ENCODE measurements around the gene TXNIP.

The TXNIP gene

GRCh38 chr1:145995964-145996432 lies 381 bp downstream of the TXNIP start:
- Histone ChIP-seq H4K91ac (ENCODE audit: low read depth, low read length) (peak overlapping the region; percentile 74), H3K79me2 (ENCODE audit: control insufficient read depth, insufficient read depth, low read length, poor library complexity) (no peaks in the 10 kb centered on the region)
- WGBS (ENCODE audit: extremely low coverage, insufficient coverage, insufficient read length) = no CpG with 5 or more reads among the region's 13 CpGs

GRCh38 chr1:145995148-145995881 lies 1.1 kb downstream of the TXNIP start:
- Histone ChIP-seq H2AFZ (ENCODE audit: insufficient read depth, low read length, poor library complexity) (no peak overlapping the region), H3K79me2 (ENCODE audit: control insufficient read depth, insufficient read depth, low read length, poor library complexity) (no peaks in the 10 kb centered on the region), H3K79me1 (ENCODE audit: low read length) (peaks cover 6% of the 10 kb centered on the region), H4K8ac (ENCODE audit: low read depth, low read length) (no peak overlapping the region), H3K27me3 (ENCODE audit: insufficient read depth, low read length) (no peaks in the 10 kb centered on the region), H3K9me3 (ENCODE audit: insufficient read depth, low read depth, low read length) (no peaks in the 10 kb centered on the region), H2BK12ac (ENCODE audit: low read length) (no peak overlapping the region), H3K23ac (ENCODE audit: low read length) (no peak overlapping the region), H2AK5ac (ENCODE audit: low read length) (no peak overlapping the region), H2BK120ac (ENCODE audit: insufficient read depth, low read length, poor library complexity) (no peak overlapping the region), H3K36me3 (ENCODE audit: control insufficient read depth in 1 of 2, insufficient read depth in 2 of 2, low read length in 2 of 2) (peaks cover 6 to 8% of the 10 kb centered on the region in 2 experiments), H3K4me2 (ENCODE audit: low read length) (peak overlapping the region; percentile 19), H4K91ac (ENCODE audit: low read depth, low read length) (no peak overlapping the region), H3K4ac (ENCODE audit: low read depth, low read length) (no peak overlapping the region), H3K4me3 (ENCODE audit: low read depth, low read length) (no peak overlapping the region), H3K14ac (ENCODE audit: low read length) (no peak overlapping the region), H2BK5ac (ENCODE audit: low read depth, low read length, poor library complexity) (no peak overlapping the region), H3K4me1 (ENCODE audit: control insufficient read depth in 1 of 2, insufficient read depth in 2 of 2, low read length in 2 of 2) (peaks cover 6 to 22% of the 10 kb centered on the region in 2 experiments), H3K9ac (ENCODE audit: low read length) (no peak overlapping the region), H3K18ac (ENCODE audit: low read length) (no peak overlapping the region), H3K27ac (ENCODE audit: low read depth, low read length) (no peak overlapping the region), H4K12ac (ENCODE audit: low read depth, low read length) (no peak overlapping the region)
- no peak for DNase-seq
- WGBS (ENCODE audit: extremely low coverage, insufficient coverage, insufficient read length) = no CpG with 5 or more reads among the region's 8 CpGs

More at GRCh38 chr1:145995964-145996432, 381 bp downstream of the TXNIP start:
- H3K4me3 ChIP-seq (ENCODE audit: low read depth, low read length) = peak overlapping the region; percentile 25
- no peak overlapping the region for H3K23ac ChIP-seq (ENCODE audit: low read length)
- H3K27ac ChIP-seq (ENCODE audit: low read depth, low read length) = no peak overlapping the region
- no peak overlapping the region for H3K9ac ChIP-seq (ENCODE audit: low read length)
- no peak overlapping the region for H4K8ac ChIP-seq (ENCODE audit: low read depth, low read length)
- no peak for DNase-seq
- no peak overlapping the region for H2BK5ac ChIP-seq (ENCODE audit: low read depth, low read length, poor library complexity)
- H2BK120ac ChIP-seq (ENCODE audit: insufficient read depth, low read length, poor library complexity) = no peak overlapping the region
- peaks cover 6% of the 10 kb centered on the region for H3K79me1 ChIP-seq (ENCODE audit: low read length)
- H3K18ac ChIP-seq (ENCODE audit: low read length) = no peak overlapping the region
- H3K4me2 ChIP-seq (ENCODE audit: low read length) = peak overlapping the region; percentile 83
- H2AFZ ChIP-seq (ENCODE audit: insufficient read depth, low read length, poor library complexity) = no peak overlapping the region
- H3K36me3 ChIP-seq (ENCODE audit: control insufficient read depth in 1 of 2, insufficient read depth in 2 of 2, low read length in 2 of 2) = peaks cover 6 to 8% of the 10 kb centered on the region in 2 experiments
- peak overlapping the region; percentile 82 for H3K14ac ChIP-seq (ENCODE audit: low read length)
- H3K9me3 ChIP-seq (ENCODE audit: insufficient read depth, low read depth, low read length) = no peaks in the 10 kb centered on the region
- peak overlapping the region; percentile 83 for H4K12ac ChIP-seq (ENCODE audit: low read depth, low read length)
- peaks cover 5 to 18% of the 10 kb centered on the region in 2 experiments for H3K4me1 ChIP-seq (ENCODE audit: control insufficient read depth in 1 of 2, insufficient read depth in 2 of 2, low read length in 2 of 2)
- no peaks in the 10 kb centered on the region for H3K27me3 ChIP-seq (ENCODE audit: insufficient read depth, low read length)
- H3K4ac ChIP-seq (ENCODE audit: low read depth, low read length) = no peak overlapping the region
- no peak overlapping the region for H2BK12ac ChIP-seq (ENCODE audit: low read length)
- H2AK5ac ChIP-seq (ENCODE audit: low read length) = no peak overlapping the region

- no peak overlapping the region for H4K8ac ChIP-seq (ENCODE audit: low read depth, low read length)
- no peak overlapping the region for H2AK5ac ChIP-seq (ENCODE audit: low read length)
- WGBS (ENCODE audit: extremely low coverage, insufficient coverage, insufficient read length) = no CpG with 5 or more reads among the region's 10 CpGs
- no peak for DNase-seq
- no peaks in the 10 kb centered on the region for H3K27me3 ChIP-seq (ENCODE audit: insufficient read depth, low read length)
- peaks cover 6% of the 10 kb centered on the region for H3K79me1 ChIP-seq (ENCODE audit: low read length)
- H3K9ac ChIP-seq (ENCODE audit: low read length) = no peak overlapping the region
- H3K79me2 ChIP-seq (ENCODE audit: control insufficient read depth, insufficient read depth, low read length, poor library complexity) = no peaks in the 10 kb centered on the region
- H3K4me1 ChIP-seq (ENCODE audit: control insufficient read depth in 1 of 2, insufficient read depth in 2 of 2, low read length in 2 of 2) = peaks cover 9 to 24% of the 10 kb centered on the region in 2 experiments
- H2BK120ac ChIP-seq (ENCODE audit: insufficient read depth, low read length, poor library complexity) = no peak overlapping the region
- no peaks in the 10 kb centered on the region for H3K9me3 ChIP-seq (ENCODE audit: insufficient read depth, low read depth, low read length)
- H3K4me3 ChIP-seq (ENCODE audit: low read depth, low read length) = no peak overlapping the region
- no peak overlapping the region for H2AFZ ChIP-seq (ENCODE audit: insufficient read depth, low read length, poor library complexity)
- H3K4ac ChIP-seq (ENCODE audit: low read depth, low read length) = no peak overlapping the region
- H4K12ac ChIP-seq (ENCODE audit: low read depth, low read length) = no peak overlapping the region
- no peak overlapping the region for H3K18ac ChIP-seq (ENCODE audit: low read length)
- H3K14ac ChIP-seq (ENCODE audit: low read length) = no peak overlapping the region
- peaks cover 6 to 8% of the 10 kb centered on the region in 2 experiments for H3K36me3 ChIP-seq (ENCODE audit: control insufficient read depth in 1 of 2, insufficient read depth in 2 of 2, low read length in 2 of 2)
- no peak overlapping the region for H2BK12ac ChIP-seq (ENCODE audit: low read length)
- no peak overlapping the region for H2BK5ac ChIP-seq (ENCODE audit: low read depth, low read length, poor library complexity)
- H3K27ac ChIP-seq (ENCODE audit: low read depth, low read length) = no peak overlapping the region
- H4K91ac ChIP-seq (ENCODE audit: low read depth, low read length) = no peak overlapping the region
- no peak overlapping the region for H3K23ac ChIP-seq (ENCODE audit: low read length)
- no peak overlapping the region for H3K4me2 ChIP-seq (ENCODE audit: low read length)
These were observed 1.8 kb downstream of the TXNIP start for GRCh38 chr1:145994391-145995120.

GRCh38 chr1:145993618-145994390 lies 2.6 kb downstream of the TXNIP start:
- H2AFZ ChIP-seq (ENCODE audit: insufficient read depth, low read length, poor library complexity) = no peak overlapping the region
- DNase-seq = no peak
- H4K8ac ChIP-seq (ENCODE audit: low read depth, low read length) = no peak overlapping the region
- no peak overlapping the region for H4K91ac ChIP-seq (ENCODE audit: low read depth, low read length)
- H3K18ac ChIP-seq (ENCODE audit: low read length) = no peak overlapping the region
- peaks cover 6 to 8% of the 10 kb centered on the region in 2 experiments for H3K36me3 ChIP-seq (ENCODE audit: control insufficient read depth in 1 of 2, insufficient read depth in 2 of 2, low read length in 2 of 2)
- no peak overlapping the region for H3K9ac ChIP-seq (ENCODE audit: low read length)
- no peak overlapping the region for H3K4me3 ChIP-seq (ENCODE audit: low read depth, low read length)
- no peak overlapping the region for H3K4me2 ChIP-seq (ENCODE audit: low read length)
- H3K4me1 ChIP-seq (ENCODE audit: control insufficient read depth in 1 of 2, insufficient read depth in 2 of 2, low read length in 2 of 2) = peaks cover 9 to 21% of the 10 kb centered on the region in 2 experiments
- no peak overlapping the region for H3K27ac ChIP-seq (ENCODE audit: low read depth, low read length)
- H4K12ac ChIP-seq (ENCODE audit: low read depth, low read length) = no peak overlapping the region
- no peak overlapping the region for H3K4ac ChIP-seq (ENCODE audit: low read depth, low read length)
- H3K14ac ChIP-seq (ENCODE audit: low read length) = no peak overlapping the region
- no CpG with 5 or more reads among the region's 6 CpGs for WGBS (ENCODE audit: extremely low coverage, insufficient coverage, insufficient read length)
- H2BK5ac ChIP-seq (ENCODE audit: low read depth, low read length, poor library complexity) = no peak overlapping the region
- H3K9me3 ChIP-seq (ENCODE audit: insufficient read depth, low read depth, low read length) = no peaks in the 10 kb centered on the region
- H3K79me1 ChIP-seq (ENCODE audit: low read length) = peaks cover 6% of the 10 kb centered on the region
- no peak overlapping the region for H3K23ac ChIP-seq (ENCODE audit: low read length)
- no peaks in the 10 kb centered on the region for H3K79me2 ChIP-seq (ENCODE audit: control insufficient read depth, insufficient read depth, low read length, poor library complexity)
- H2AK5ac ChIP-seq (ENCODE audit: low read length) = no peak overlapping the region
- H3K27me3 ChIP-seq (ENCODE audit: insufficient read depth, low read length) = no peaks in the 10 kb centered on the region
- H2BK120ac ChIP-seq (ENCODE audit: insufficient read depth, low read length, poor library complexity) = no peak overlapping the region
- no peak overlapping the region for H2BK12ac ChIP-seq (ENCODE audit: low read length)
